IPS DF 6.9 (cell line): ENCODE measurements around the gene MAD2L1.

Experiments used
- DNase-seq: peaks from one replicate; pipeline ENCODE4 v3.0.0-alpha.2; 2013; ENCODE audit warnings: low read depth, low spot score
- H3K27ac ChIP-seq: one replicate; pipeline ENCODE4 v1.5.1; 2013; ENCODE audit warnings: low read length, control low read depth
- H3K27me3 ChIP-seq: 2 replicates; pipeline ENCODE4 v1.6.1; 2013; ENCODE audit warnings: mild to moderate bottlenecking, low read length; ENCODE audit not compliant: control insufficient read depth, insufficient read depth
- H3K36me3 ChIP-seq: 2 replicates; pipeline ENCODE4 v1.6.1; 2013; ENCODE audit warnings: low read length; ENCODE audit not compliant: control insufficient read depth, insufficient read depth
- H3K4me1 ChIP-seq: 2 replicates; pipeline ENCODE4 v1.6.1; 2013; ENCODE audit warnings: low read length; ENCODE audit not compliant: control insufficient read depth, insufficient read depth
- H3K4me3 ChIP-seq: 2 replicates; pipeline ENCODE4 v1.5.1; 2013; ENCODE audit warnings: mild to moderate bottlenecking, low read length
- H3K9me3 ChIP-seq: 2 replicates; pipeline ENCODE4 v1.6.1; 2013; ENCODE audit warnings: low read length, inconsistent platforms; ENCODE audit not compliant: control insufficient read depth, insufficient read depth
- WGBS: extraction: QIAGEN DNeasy Blood & Tissue Kit; methylation state at CpG from one replicate; pipeline ENCODE4 v1.1.7; 2013; ENCODE audit warnings: mixed read lengths, missing lambda C conversion rate; ENCODE audit not compliant: insufficient read length, insufficient coverage; 5-methylcytosine and 5-hydroxymethylcytosine counted together

Gene MAD2L1

DNA sequence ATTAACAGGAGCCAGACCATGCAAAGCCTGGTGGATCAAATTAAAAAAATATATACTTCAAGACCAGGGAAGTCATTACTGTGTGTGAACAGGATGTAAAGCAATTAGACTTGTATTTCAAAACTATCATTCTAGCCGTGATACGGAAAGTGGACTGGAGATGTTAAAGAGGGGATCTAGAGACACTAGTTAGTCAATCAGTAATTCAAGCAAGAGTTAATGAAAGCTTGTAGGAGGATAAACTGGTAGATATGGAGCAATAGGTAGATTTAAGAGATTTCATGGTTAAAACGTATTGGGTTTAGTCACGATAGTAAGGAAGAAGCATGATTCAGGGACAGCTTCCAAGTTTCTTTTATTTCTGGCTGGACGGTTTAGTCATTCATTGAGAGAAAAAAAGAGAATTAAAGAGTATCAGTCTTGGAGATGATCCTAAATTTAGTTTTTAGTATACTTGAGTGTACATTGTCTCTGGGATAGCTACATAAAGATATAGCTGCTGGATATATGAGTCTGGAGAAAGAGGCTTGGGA, 3.9 kb downstream of the MAD2L1 start:
- Histone ChIP-seq H3K27ac (no peak overlapping the region), H3K9me3 (no peaks in the 10 kb centered on the region), H3K4me1 (peaks cover 1% of the 10 kb centered on the region; the same call in 1 of the 2 replicates), H3K36me3 (peaks cover 7% of the 10 kb centered on the region; the same call in 1 of the 2 replicates), H3K4me3 (no peak overlapping the region), H3K27me3 (no peaks in the 10 kb centered on the region)
- no peak for DNase-seq
- 100% methylated on average over 1 of the region's 5 CpGs for WGBS

DNA sequence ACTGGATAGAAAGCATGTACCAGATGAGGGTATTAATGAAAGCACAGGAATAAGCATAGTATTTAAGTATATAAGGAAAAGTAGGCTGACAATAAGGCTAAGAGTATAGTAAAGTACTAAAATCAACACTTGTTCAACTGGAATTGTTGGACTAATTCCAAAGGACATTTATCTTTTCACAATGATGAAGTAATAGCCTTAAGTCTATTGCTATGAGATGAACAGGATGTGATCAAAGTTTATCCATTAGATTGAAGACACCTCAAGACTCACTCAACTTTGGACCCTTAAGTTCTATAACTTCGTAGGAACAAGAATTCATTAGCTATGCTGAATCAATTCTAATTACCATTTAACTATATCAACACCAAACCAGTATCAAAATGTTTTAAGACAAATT, 7.6 kb downstream of the MAD2L1 start:
- H3K4me3 ChIP-seq, result no peak overlapping the region
- no peak for DNase-seq
- H3K27me3 ChIP-seq, result no peaks in the 10 kb centered on the region
- no CpG with 5 or more reads among the region's 1 CpG for WGBS
- peaks cover 3% of the 10 kb centered on the region; the same call in 1 of the 2 replicates for H3K36me3 ChIP-seq
- no peaks in the 10 kb centered on the region for H3K9me3 ChIP-seq
- H3K27ac ChIP-seq, result no peak overlapping the region
- no peaks in the 10 kb centered on the region for H3K4me1 ChIP-seq

DNA sequence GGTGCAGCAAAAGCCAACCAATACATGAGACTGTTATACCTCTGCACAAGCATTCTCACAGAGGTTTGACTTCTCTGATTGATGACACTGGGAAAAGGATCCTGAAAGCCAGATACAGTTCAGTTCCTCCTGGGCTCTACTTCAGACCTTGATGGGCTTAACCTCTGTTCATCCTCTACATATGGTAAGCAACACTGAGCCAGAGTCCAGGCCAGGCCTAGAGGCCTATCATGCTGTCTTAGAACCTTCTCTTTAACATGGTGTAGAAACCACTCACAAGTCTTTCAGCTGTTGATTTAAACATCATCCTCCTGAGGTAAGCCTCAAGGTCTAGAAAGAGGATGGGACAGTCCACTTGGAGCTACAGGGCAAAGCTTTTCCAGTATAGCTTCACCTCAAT, 9.2 kb downstream of the MAD2L1 start:
- no peak overlapping the region for H3K27ac ChIP-seq
- no peaks in the 10 kb centered on the region for H3K27me3 ChIP-seq
- DNase-seq, result no peak

DNA sequence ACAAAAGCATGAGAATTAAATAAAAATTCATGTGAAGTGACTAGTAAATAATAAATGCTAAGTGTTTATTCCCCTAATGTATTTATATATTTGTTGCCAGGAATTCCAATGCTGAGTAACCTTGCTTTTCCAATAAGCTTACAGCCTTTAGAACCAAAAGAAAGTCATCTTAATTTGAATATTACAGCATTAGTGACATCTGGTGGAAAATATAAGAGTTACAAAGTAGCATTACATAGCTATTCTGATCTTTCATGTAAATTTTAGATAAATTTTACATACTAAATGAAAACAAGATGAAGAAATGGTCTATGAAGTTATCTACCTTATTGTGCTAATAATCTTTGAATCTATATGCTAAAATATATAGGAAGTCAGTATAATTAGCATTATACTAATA, 10.4 kb downstream of the MAD2L1 start:
- Histone ChIP-seq H3K27me3 (no peaks in the 10 kb centered on the region), H3K9me3 (no peaks in the 10 kb centered on the region), H3K4me1 (no peaks in the 10 kb centered on the region), H3K27ac (no peak overlapping the region), H3K36me3 (no peaks in the 10 kb centered on the region; the same call in 1 of the 2 replicates), H3K4me3 (no peak overlapping the region)
- no peak for DNase-seq

More for the DNA sequence above, 9.2 kb downstream of the MAD2L1 start:
- Histone ChIP-seq H3K9me3 (no peaks in the 10 kb centered on the region), H3K4me3 (no peak overlapping the region), H3K36me3 (no peaks in the 10 kb centered on the region; the same call in 1 of the 2 replicates), H3K4me1 (no peaks in the 10 kb centered on the region)

DNA sequence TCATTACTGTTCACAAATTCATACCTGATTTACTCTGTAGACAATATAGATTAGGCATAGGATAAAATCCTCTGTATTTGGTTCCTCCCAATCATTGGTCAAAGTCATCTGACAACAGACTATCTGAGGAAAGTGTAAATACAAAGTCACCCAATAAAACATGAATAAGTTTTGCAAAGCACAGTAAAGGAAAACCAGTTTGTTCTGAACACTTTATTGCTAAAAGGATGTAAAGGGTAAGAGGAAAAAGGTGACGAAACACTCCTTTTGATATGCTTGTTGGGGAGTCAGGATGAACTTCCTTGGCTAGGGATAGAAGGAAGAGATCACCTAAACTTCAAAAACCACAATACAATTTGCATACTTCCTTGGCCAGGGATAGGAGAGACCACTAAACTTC, 10.9 kb downstream of the MAD2L1 start:
- Histone ChIP-seq H3K27me3 (no peaks in the 10 kb centered on the region), H3K27ac (no peak overlapping the region), H3K4me1 (no peaks in the 10 kb centered on the region), H3K36me3 (no peaks in the 10 kb centered on the region; the same call in 1 of the 2 replicates), H3K4me3 (no peak overlapping the region), H3K9me3 (no peaks in the 10 kb centered on the region)
- no peak for DNase-seq
- no CpG with 5 or more reads among the region's 1 CpG for WGBS

DNA sequence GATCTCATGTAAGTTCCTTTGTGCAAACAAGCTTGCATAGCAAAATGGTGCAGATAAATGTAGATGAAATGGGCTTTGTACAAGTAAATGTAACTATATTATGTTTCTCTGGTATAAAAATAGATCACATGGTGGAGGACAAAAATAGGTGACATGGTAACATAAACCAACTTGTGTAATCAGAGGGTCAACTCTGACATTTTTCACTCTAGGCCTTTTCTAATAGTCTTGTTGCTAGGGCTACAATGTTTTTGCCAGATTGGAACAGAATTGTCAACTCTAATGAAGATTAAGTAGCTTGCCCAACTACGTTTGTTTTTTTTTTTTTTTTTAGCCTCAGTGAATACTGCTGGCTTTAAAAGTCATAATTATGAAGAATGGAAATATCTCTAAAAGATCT, 11.5 kb downstream of the MAD2L1 start:
- DNase-seq, result no peak
- no peaks in the 10 kb centered on the region; the same call in 1 of the 2 replicates for H3K36me3 ChIP-seq
- H3K4me3 ChIP-seq, result no peak overlapping the region
- H3K4me1 ChIP-seq, result no peaks in the 10 kb centered on the region
- no CpG with 5 or more reads among the region's 1 CpG for WGBS
- H3K27me3 ChIP-seq, result no peaks in the 10 kb centered on the region
- H3K27ac ChIP-seq, result no peak overlapping the region
- H3K9me3 ChIP-seq, result no peaks in the 10 kb centered on the region

DNA sequence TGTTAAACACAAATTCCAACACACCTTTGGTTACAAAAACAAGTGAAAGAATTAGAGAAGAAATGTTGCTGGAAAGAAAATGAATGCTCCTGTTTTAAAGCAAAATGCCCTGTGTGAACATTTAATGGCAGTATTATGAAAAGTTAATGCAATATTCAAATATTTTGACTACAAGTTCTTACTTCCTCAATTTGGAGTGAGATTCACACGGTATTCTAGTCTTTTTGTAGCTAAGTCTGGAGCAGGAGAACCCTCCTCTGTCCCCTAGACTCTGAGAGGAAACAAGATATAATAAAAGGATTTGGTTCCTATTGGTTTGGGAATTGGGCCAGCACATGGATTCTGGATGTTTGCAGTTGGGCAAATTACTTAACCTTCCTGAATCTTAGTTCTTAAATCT, 12.7 kb downstream of the MAD2L1 start:
- H3K36me3 ChIP-seq, result no peaks in the 10 kb centered on the region; the same call in 1 of the 2 replicates
- no peak for DNase-seq

DNA sequence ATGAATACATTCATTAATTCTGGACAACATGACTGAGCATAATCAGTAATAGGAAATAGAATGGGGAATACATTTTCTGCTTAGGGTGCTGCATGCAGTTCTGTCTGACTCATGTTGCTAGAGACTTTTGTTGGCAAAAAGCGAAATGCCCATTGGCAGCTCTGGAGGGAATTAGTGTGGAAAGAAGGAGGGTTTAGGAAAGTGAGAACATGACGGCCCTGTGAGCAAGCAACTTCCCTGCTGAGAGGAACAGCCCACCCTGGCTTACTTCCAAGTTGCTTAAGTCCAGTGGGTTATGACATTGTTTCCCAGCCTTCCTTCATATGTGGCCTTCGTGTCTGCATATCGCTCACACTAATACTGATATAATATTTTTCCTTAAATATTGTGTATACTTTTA, 13.8 kb downstream of the MAD2L1 start:
- H3K27ac ChIP-seq, result no peak overlapping the region
- no peaks in the 10 kb centered on the region; the same call in 1 of the 2 replicates for H3K36me3 ChIP-seq
- no peaks in the 10 kb centered on the region for H3K27me3 ChIP-seq
- no CpG with 5 or more reads among the region's 4 CpGs for WGBS
- H3K4me1 ChIP-seq, result no peaks in the 10 kb centered on the region; the same call in 1 of the 2 replicates
- no peak for DNase-seq
- no peaks in the 10 kb centered on the region for H3K9me3 ChIP-seq
- H3K4me3 ChIP-seq, result no peak overlapping the region

More for the DNA sequence above, 12.7 kb downstream of the MAD2L1 start:
- Histone ChIP-seq H3K4me1 (no peaks in the 10 kb centered on the region; the same call in 1 of the 2 replicates), H3K9me3 (no peaks in the 10 kb centered on the region), H3K27me3 (no peaks in the 10 kb centered on the region), H3K4me3 (no peak overlapping the region), H3K27ac (no peak overlapping the region)
- no CpG with 5 or more reads among the region's 1 CpG for WGBS

DNA sequence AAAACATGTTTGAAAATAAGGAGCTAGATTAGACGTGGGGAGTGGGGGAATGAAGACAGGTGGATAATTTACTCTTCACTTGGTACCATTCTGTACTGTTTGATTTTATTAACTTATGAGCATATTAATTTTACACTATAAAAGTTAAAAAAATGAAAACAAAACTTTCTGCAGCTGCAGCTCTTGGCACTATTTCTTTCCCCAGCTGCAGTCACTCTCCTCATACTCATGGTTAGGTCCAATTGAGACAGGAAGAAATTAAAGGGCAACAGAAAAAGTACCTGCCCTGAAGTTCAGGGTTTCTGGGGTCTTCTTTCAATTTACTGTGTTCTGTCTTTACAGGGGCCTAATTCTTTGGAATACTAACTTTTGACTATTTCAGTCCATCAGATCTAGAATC, 15.4 kb downstream of the MAD2L1 start:
- Histone ChIP-seq H3K4me3 (no peak overlapping the region), H3K27me3 (no peaks in the 10 kb centered on the region), H3K9me3 (no peaks in the 10 kb centered on the region), H3K4me1 (no peaks in the 10 kb centered on the region; the same call in 1 of the 2 replicates), H3K36me3 (no peaks in the 10 kb centered on the region), H3K27ac (no peak overlapping the region)
- WGBS, result no CpG with 5 or more reads among the region's 1 CpG
- DNase-seq, result no peak

DNA sequence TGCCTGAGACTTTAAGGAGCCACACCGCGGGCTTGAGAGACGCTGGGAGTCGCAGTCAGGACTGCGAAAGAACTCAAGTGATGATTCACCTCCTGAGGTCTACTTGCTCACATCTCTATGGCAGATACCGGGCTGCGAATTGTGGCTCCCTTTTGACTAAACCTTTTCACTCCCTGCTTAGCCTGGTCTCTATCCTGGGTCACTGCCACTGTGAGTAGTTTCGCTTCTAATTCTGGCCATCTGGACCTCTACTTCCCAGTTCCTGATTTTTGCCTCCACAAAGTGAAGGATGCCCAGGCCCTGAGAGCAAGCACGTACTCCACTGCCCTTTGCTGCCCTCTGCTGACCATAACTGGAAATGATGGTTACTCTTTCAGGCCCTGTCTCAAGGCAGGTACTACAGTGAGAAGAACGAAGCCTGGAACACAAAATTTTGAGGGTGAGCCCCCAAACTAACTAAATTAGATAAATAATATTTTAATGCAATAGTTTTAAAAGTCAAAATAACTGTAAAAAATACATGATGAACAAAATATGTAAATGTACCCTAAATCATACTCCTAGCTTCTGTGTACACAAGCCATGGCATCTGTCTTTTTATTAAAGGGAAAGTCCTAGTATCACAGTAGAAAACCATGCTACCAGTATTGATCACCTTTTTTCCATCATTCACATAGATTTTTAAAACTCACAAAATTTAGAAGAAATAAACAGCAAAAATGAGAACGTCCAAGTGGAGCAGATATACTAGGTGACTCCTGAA, 16.7 kb downstream of the MAD2L1 start:
- no peaks in the 10 kb centered on the region for H3K36me3 ChIP-seq
- H3K27me3 ChIP-seq, result no peaks in the 10 kb centered on the region
- no CpG with 5 or more reads among the region's 11 CpGs for WGBS
- peak; percentile 77 for DNase-seq
- no peaks in the 10 kb centered on the region; the same call in 1 of the 2 replicates for H3K4me1 ChIP-seq
- H3K9me3 ChIP-seq, result no peaks in the 10 kb centered on the region
- H3K4me3 ChIP-seq, result no peak overlapping the region
- no peak overlapping the region for H3K27ac ChIP-seq

DNA sequence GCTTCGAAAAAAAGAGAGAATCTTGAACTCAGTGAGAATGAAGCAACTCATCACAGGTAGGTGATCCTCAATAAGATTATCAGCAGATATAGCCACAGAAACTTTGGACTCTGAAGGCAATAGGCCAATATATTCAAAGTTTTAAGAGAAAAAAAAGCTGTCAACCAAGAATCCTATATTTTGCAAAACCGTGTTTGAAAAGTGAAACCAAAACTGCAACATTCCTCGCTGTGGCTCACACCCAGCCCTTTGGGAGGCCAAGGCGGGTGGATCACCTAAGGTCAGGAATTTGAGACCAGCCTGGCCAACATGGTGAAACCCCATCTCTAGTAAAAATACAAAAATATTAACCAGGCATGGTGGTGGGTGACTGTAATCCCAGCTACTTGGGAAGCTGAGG, 22.8 kb downstream of the MAD2L1 start:
- Histone ChIP-seq H3K9me3 (no peaks in the 10 kb centered on the region), H3K4me1 (no peaks in the 10 kb centered on the region), H3K4me3 (no peak overlapping the region), H3K27me3 (no peaks in the 10 kb centered on the region), H3K27ac (no peak overlapping the region), H3K36me3 (no peaks in the 10 kb centered on the region)
- DNase-seq, result no peak
- no CpG with 5 or more reads among the region's 4 CpGs for WGBS
